Measurements from ENCODE around the gene RAD51D.

- TF ChIP-seq CTCF (IDR thresholded peaks at IDR 0.05; ENCODE audit: borderline replicate concordance, extremely low read depth, low read length, poor library complexity, severe bottlenecking) (no peak), EZH2 (IDR thresholded peaks at IDR 0.05; ENCODE audit: borderline replicate concordance, low read depth, low read length, severe bottlenecking) (no peak)
These were observed 57.4 kb downstream of the RAD51D start for GRCh38 chr17:35062308-35062707.

Measured in DND-41 (cell line).